ENCODE measurements around the gene GALNT18. TPM values are rescaled to one million over a fixed set of nuclear protein-coding genes. Genes with fewer than 3 reads are reported as not detected.

GALNT18 gene
- total RNA-seq, 1 donor from 2014 or later: 11.7 TPM

DNA sequence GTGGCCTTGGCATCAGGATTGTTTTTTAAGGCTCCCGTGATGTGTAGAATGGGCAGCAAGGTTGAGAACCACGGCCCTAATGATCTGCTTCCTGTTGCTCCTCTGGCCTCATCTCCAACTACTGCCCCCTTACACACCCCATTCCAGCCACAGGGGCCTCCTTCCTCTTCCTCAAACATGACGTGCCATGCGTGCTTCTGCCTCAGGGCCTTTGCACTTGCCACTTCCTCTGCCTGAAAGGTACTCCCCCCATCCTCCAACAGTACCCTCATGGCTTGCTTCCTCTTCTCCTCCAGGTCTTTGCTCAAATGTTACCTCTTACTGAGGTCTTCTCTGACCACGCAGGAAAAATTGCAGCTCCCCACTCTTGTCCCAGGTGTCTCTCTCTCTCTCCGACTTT lies 174.8 kb downstream of the GALNT18 start:
- TF ChIP-seq, protein P1, sequence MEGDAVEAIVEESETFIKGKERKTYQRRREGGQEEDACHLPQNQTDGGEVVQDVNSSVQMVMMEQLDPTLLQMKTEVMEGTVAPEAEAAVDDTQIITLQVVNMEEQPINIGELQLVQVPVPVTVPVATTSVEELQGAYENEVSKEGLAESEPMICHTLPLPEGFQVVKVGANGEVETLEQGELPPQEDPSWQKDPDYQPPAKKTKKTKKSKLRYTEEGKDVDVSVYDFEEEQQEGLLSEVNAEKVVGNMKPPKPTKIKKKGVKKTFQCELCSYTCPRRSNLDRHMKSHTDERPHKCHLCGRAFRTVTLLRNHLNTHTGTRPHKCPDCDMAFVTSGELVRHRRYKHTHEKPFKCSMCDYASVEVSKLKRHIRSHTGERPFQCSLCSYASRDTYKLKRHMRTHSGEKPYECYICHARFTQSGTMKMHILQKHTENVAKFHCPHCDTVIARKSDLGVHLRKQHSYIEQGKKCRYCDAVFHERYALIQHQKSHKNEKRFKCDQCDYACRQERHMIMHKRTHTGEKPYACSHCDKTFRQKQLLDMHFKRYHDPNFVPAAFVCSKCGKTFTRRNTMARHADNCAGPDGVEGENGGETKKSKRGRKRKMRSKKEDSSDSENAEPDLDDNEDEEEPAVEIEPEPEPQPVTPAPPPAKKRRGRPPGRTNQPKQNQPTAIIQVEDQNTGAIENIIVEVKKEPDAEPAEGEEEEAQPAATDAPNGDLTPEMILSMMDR (conservative IDR thresholded peaks at IDR 0.05): no peak
- Mint-ChIP-seq H3K9me3 (no peaks in the 10 kb centered on the region), H3K27me3 (peaks cover 24% of the 10 kb centered on the region), H3K36me3 (no peaks in the 10 kb centered on the region), H3K27ac (no peak overlapping the region), H3K4me3 (no peak overlapping the region), H3K4me1 (ENCODE audit: unreplicated experiment) (peaks cover 26% of the 10 kb centered on the region)
- DNase-seq (ENCODE audit: extremely low spot score, unreplicated experiment): no peak

DNA sequence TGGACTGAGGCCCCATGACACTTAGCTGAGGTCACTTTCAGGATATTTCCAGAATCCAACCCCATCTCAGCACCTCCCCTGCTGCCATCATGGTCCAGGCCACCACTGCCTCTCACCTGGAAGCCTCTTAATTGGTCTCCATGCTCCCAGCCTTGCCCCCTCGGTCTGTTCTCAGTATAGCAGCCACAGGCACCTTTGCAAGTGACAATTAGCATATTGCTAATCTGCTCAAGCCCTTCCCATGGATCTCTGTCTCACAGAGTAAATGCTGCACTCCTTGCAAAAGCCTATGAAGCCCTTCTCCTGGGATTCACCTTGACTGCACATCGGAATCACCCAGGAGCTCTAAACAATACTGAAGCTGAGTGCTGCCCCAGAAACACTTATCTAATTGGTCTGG lies 175.2 kb downstream of the GALNT18 start:
- Mint-ChIP-seq H3K4me1 (ENCODE audit: unreplicated experiment) (peaks cover 29% of the 10 kb centered on the region), H3K36me3 (no peaks in the 10 kb centered on the region), H3K9me3 (no peaks in the 10 kb centered on the region), H3K27me3 (peaks cover 24% of the 10 kb centered on the region), H3K4me3 (no peak overlapping the region), H3K27ac (no peak overlapping the region)
- TF ChIP-seq, protein P1 (conservative IDR thresholded peaks at IDR 0.05): no peak
- DNase-seq (ENCODE audit: extremely low spot score, unreplicated experiment): no peak

DNA sequence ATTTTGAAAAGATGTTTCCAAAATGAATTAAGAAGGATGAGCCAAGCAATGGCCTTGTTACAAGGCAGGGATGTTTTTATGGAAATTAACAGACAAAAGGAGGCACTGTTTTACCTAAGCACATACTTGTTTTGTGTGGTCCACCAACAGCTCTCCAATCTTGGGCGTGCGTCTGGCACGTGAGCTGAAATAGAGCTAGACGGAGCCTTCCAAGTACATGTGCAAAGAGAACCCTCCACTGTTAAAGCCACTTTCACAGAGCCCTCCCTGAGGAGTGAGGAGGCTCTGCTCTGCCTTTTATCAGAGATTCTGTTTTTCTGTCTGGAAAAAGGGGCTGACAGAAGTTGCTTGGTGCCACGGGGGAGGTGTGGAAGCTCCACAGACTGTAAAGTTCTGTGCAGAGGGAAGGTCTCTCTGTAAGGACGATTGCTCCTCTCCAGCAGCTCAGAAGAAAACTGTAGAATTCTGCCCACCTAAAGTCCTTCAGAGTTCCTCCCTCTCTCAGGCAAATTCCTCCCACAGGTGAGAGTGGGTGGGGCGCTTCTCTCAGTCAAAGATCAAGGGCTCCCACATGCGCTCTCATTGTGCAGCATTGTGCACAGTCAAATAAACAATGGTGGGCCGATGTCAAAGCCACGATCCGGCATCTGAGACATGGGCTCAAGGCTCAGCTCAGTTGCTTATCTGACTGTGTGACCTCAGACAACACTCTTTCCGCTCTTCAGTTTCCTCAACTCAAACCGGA lies 176.2 kb downstream of the GALNT18 start:
- Mint-ChIP-seq H3K27me3 (peaks cover 22% of the 10 kb centered on the region), H3K4me3 (no peak overlapping the region), H3K27ac (no peak overlapping the region), H3K4me1 (ENCODE audit: unreplicated experiment) (peaks cover 35% of the 10 kb centered on the region), H3K9me3 (no peaks in the 10 kb centered on the region), H3K36me3 (no peaks in the 10 kb centered on the region)
- no peak for DNase-seq (ENCODE audit: extremely low spot score, unreplicated experiment)
- TF ChIP-seq, protein P1 (conservative IDR thresholded peaks at IDR 0.05): no peak

DNA sequence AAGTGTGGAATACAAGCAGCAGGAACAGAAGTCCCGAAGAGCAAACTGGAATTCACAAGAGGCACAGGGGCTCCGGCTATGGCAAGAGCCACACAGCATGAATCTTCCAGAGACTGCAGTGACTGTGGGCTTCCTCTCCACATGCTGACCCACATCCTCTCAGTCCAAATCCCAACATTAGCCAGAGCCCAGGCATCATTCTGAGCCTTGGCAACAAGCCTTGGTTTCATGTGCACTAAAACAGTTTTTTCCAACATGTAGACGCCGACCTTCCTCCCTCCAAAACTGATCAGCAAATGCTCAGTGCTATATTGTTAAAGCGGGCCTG lies 177.0 kb downstream of the GALNT18 start:
- TF ChIP-seq, protein P1 (conservative IDR thresholded peaks at IDR 0.05): no peak
- H3K36me3 Mint-ChIP-seq: no peaks in the 10 kb centered on the region
- H3K9me3 Mint-ChIP-seq: no peaks in the 10 kb centered on the region
- no peak overlapping the region for H3K4me3 Mint-ChIP-seq
- H3K4me1 Mint-ChIP-seq (ENCODE audit: unreplicated experiment): peaks cover 35% of the 10 kb centered on the region
- peaks cover 16% of the 10 kb centered on the region for H3K27me3 Mint-ChIP-seq
- DNase-seq (ENCODE audit: extremely low spot score, unreplicated experiment): no peak
- no peak overlapping the region for H3K27ac Mint-ChIP-seq

DNA sequence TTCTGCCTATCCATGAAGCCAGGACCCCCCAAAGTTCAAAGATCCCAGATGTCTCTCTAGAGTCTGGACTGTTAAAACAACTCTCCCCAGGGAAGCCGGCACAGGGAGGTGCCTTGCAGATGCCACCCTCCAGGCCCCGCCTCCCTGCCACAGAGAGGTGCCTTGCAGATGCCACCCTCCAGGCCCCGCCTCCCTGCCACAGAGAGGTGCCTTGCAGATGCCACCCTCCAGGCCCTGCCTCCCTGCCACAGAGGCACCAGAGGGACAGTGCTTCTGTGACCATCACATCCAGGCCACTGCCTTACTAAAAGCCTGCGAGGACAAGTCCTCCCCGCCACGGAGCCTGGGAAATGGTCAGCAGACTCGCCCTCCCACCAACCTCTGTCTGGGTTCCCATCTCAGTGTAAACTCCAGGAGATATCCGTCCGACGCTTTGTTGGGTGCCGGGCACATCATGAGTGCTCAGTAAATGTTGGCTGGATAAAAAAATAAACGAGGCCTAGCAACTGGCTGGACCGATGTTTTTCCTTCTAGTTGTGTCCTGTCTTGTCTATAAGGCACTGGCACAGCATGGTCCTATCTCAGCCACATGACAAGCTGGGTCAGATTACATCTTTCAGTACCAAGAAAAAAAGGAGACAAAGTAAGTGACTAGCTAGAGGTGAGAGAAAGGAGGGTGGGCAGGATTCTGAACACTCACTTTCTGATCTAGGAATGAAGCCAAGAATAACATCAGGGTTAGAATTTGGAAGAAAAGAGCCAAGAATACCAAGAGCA lies 177.6 kb downstream of the GALNT18 start:
- TF ChIP-seq, protein P1 (conservative IDR thresholded peaks at IDR 0.05): no peak
- H3K4me3 Mint-ChIP-seq: peak overlapping the region; percentile 26
- H3K27me3 Mint-ChIP-seq: peaks cover 12% of the 10 kb centered on the region
- H3K9me3 Mint-ChIP-seq: no peaks in the 10 kb centered on the region
- peaks cover 35% of the 10 kb centered on the region for H3K4me1 Mint-ChIP-seq (ENCODE audit: unreplicated experiment)
- DNase-seq (ENCODE audit: extremely low spot score, unreplicated experiment): no peak
- no peak overlapping the region for H3K27ac Mint-ChIP-seq
- H3K36me3 Mint-ChIP-seq: no peaks in the 10 kb centered on the region

Measured in type B pancreatic cell (in vitro differentiated cells).